ENCODE measurements around the gene FOXL2NB. TPM values are rescaled to one million over a fixed set of nuclear protein-coding genes. Genes with fewer than 3 reads are reported as not detected.

The FOXL2NB gene
- total RNA-seq, 4 donors from 2014 or later, result 1.3 to 22.7 (median 12.2) TPM

- no peaks in the 10 kb centered on the region for H3K36me3 ChIP-seq
- no peak overlapping the region for H3K27ac ChIP-seq
- no peaks in the 10 kb centered on the region for H3K9me3 ChIP-seq
- no peak for TF ChIP-seq CTCF (IDR thresholded peaks at IDR 0.05)
- no peak for TF ChIP-seq POLR2A (IDR thresholded peaks at IDR 0.05)
- intact Hi-C loops (cut with DNase I; ENCODE audit: low total_unique reads), result no loop called here
- no peaks in the 10 kb centered on the region for H3K27me3 ChIP-seq
- H3K4me3 ChIP-seq, result no peak overlapping the region
- H3K4me1 ChIP-seq, result no peaks in the 10 kb centered on the region
- DNase-seq, result no peak
These were observed 40.2 kb downstream of the FOXL2NB start for GRCh38 chr3:138987181-138987580.

GRCh38 chr3:138995706-138996105 is 48.7 kb downstream of the FOXL2NB start:
- Histone ChIP-seq H3K27ac (no peak overlapping the region), H3K36me3 (no peaks in the 10 kb centered on the region), H3K27me3 (peaks cover 0 to 6% of the 10 kb centered on the region in 2 donors), H3K9me3 (no peaks in the 10 kb centered on the region), H3K4me3 (no peak overlapping the region), H3K4me1 (no peaks in the 10 kb centered on the region)
- DNase-seq, result no peak
- TF ChIP-seq POLR2A (IDR thresholded peaks at IDR 0.05) (no peak), CTCF (IDR thresholded peaks at IDR 0.05) (no peak)
- intact Hi-C loops (cut with DNase I; ENCODE audit: low total_unique reads), result no loop called here

Other genes starting within 250 kb of the FOXL2NB start
- gene PIK3CB, start 112.3 kb upstream of the FOXL2NB start, total RNA-seq, result 10 to 100 TPM in 2 of 4 donors, 1 to 10 TPM in 2; 5.6 to 37.5 (median 17.0) TPM
- gene FOXL2, start 80 bp upstream of the FOXL2NB start, total RNA-seq, result 10 to 100 TPM in 1 of 4 donors, 1 to 10 TPM in 1, under 1 TPM in 1, not detected in 1; 0.26 to 23.6 (median 9.8) TPM
- gene PRR23A, start 59.1 kb downstream of the FOXL2NB start, total RNA-seq, result not detected
- gene PRR23B, start 73.7 kb downstream of the FOXL2NB start, total RNA-seq, result not detected
- not detected for gene PRR23C, start 97.7 kb downstream of the FOXL2NB start, total RNA-seq

All from uterus (tissue), 4 donors.